GM18526 (cell line): ENCODE results near the gene KIF26B.

Source experiments
- POLR2A ChIP-seq: IDR thresholded peaks from 3 replicates; pipeline ENCODE4 v1.6.1; 2011; ENCODE audit not compliant: insufficient read length; ENCODE audit errors: extremely low read depth

KIF26B gene

GRCh38 chr1:245209658-245210435 lies 55.1 kb downstream of the KIF26B start:
- TF ChIP-seq POLR2A: no peak

GRCh38 chr1:245211035-245211749 lies 56.4 kb downstream of the KIF26B start:
- TF ChIP-seq POLR2A: no peak

GRCh38 chr1:245211761-245212160 lies 57.0 kb downstream of the KIF26B start:
- TF ChIP-seq POLR2A: no peak

GRCh38 chr1:245212221-245212710 lies 57.5 kb downstream of the KIF26B start:
- no peak for TF ChIP-seq POLR2A

GRCh38 chr1:245213066-245213831 lies 58.5 kb downstream of the KIF26B start:
- no peak for TF ChIP-seq POLR2A

- TF ChIP-seq POLR2A: no peak
Measured at GRCh38 chr1:245215071-245215470, 60.3 kb downstream of the KIF26B start.

GRCh38 chr1:245216366-245217115 lies 61.8 kb downstream of the KIF26B start:
- no peak for TF ChIP-seq POLR2A

GRCh38 chr1:245217853-245218608 lies 63.2 kb downstream of the KIF26B start:
- no peak for TF ChIP-seq POLR2A

- TF ChIP-seq POLR2A: no peak
Measured at GRCh38 chr1:245220381-245220985, 65.7 kb downstream of the KIF26B start.

GRCh38 chr1:245221805-245222204 lies 67.0 kb downstream of the KIF26B start:
- no peak for TF ChIP-seq POLR2A

GRCh38 chr1:245222931-245223595 lies 68.3 kb downstream of the KIF26B start:
- no peak for TF ChIP-seq POLR2A

GRCh38 chr1:245225322-245226202 lies 70.8 kb downstream of the KIF26B start:
- no peak for TF ChIP-seq POLR2A

GRCh38 chr1:245226203-245226499 lies 71.4 kb downstream of the KIF26B start:
- no peak for TF ChIP-seq POLR2A

- no peak for TF ChIP-seq POLR2A
Measured at GRCh38 chr1:245229051-245229450, 74.3 kb downstream of the KIF26B start.
